ENCODE results near the gene CPN1. TPM values are rescaled to one million over a fixed set of nuclear protein-coding genes. Genes with fewer than 3 reads are reported as not detected.
A peak's percentile ranks its signal among the peaks of the same experiment; 100 is the strongest.

Gene CPN1
- total RNA-seq, 1 experiment from 2014 or later, result not detected

DNA sequence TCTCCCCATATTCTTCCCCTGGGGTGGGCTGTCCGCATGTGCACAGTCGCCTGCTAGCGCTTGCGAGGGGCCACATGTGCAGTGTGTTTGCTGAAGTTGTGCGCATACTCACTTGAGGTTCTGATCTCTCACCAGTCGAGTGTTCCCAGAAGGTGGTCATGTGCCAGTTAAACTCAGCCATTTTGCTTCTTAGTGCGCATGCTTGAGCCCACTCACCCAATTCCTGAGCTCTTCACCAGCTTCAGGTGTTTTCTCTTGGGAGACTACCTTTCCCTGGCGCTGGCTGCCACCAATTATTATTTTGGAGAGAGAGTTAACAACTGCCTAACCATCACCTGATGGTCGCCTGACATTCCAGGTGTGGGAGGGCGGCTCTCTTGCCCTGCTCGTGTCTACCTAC is 25.2 kb upstream of the CPN1 start:
- no peak overlapping the region for H3K23ac ChIP-seq (ENCODE audit: insufficient read length, low read depth, low read length)
- Mint-ChIP-seq H3K27me3 (ENCODE audit: low read depth) (peaks cover 1% of the 10 kb centered on the region; the same call in 1 of the 2 replicates), H3K4me1 (peaks cover 7 to 11% of the 10 kb centered on the region in 2 experiments), H3K4me3 (peak overlapping the region in 1 of 2 experiments; percentile 32; a peak in 1 of 5 replicates), H3K9me3 (peaks cover 12 to 18% of the 10 kb centered on the region in 2 experiments), H3K27ac (no peak overlapping the region), H3K36me3 (ENCODE audit: insufficient read depth in 1 of 3, low read depth in 3 of 3) (peaks cover 0 to 9% (median 4%) of the 10 kb centered on the region in 3 experiments; a peak in 3 of 7 replicates)
- H3K4ac ChIP-seq (ENCODE audit: low read depth, low read length), result no peak overlapping the region
- no peaks in the 10 kb centered on the region for H3K27me3 ChIP-seq (ENCODE audit: insufficient read depth, low read length)
- H3K18ac ChIP-seq (ENCODE audit: insufficient read length, low read depth, low read length), result no peak overlapping the region
- H4K91ac ChIP-seq (ENCODE audit: insufficient read length, low read depth, low read length), result no peak overlapping the region
- no peak overlapping the region for H2BK120ac ChIP-seq (ENCODE audit: low read depth, low read length, poor library complexity, severe bottlenecking)
- no peaks in the 10 kb centered on the region for H3K4me1 ChIP-seq (ENCODE audit: insufficient read depth, low read length)
- H2BK5ac ChIP-seq (ENCODE audit: insufficient read length, low read length), result no peak overlapping the region
- no peak overlapping the region for H2AK5ac ChIP-seq (ENCODE audit: insufficient read length, low read length)
- H4K20me1 ChIP-seq (ENCODE audit: control insufficient read depth, insufficient read depth, insufficient read length), result no peaks in the 10 kb centered on the region
- no peak for DNase-seq
- H3K27ac ChIP-seq (ENCODE audit: insufficient read length, low read depth, low read length), result no peak overlapping the region
- no peaks in the 10 kb centered on the region for H3K23me2 ChIP-seq (ENCODE audit: insufficient read length, low read depth, low read length, poor library complexity, severe bottlenecking)
- no peak overlapping the region for H3K4me2 ChIP-seq (ENCODE audit: insufficient read depth, insufficient read length, low read length)
- TF ChIP-seq, protein P1, sequence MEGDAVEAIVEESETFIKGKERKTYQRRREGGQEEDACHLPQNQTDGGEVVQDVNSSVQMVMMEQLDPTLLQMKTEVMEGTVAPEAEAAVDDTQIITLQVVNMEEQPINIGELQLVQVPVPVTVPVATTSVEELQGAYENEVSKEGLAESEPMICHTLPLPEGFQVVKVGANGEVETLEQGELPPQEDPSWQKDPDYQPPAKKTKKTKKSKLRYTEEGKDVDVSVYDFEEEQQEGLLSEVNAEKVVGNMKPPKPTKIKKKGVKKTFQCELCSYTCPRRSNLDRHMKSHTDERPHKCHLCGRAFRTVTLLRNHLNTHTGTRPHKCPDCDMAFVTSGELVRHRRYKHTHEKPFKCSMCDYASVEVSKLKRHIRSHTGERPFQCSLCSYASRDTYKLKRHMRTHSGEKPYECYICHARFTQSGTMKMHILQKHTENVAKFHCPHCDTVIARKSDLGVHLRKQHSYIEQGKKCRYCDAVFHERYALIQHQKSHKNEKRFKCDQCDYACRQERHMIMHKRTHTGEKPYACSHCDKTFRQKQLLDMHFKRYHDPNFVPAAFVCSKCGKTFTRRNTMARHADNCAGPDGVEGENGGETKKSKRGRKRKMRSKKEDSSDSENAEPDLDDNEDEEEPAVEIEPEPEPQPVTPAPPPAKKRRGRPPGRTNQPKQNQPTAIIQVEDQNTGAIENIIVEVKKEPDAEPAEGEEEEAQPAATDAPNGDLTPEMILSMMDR (conservative IDR thresholded peaks at IDR 0.05), result no peak
- no peak overlapping the region for H3K9ac ChIP-seq (ENCODE audit: extremely low read depth, insufficient read length, low read length)
- H4K8ac ChIP-seq (replicated peaks; ENCODE audit: insufficient read length, low read depth, low read length), result no peak overlapping the region
- H3K56ac ChIP-seq (ENCODE audit: insufficient read length, low read depth, low read length), result no peak overlapping the region
- no peak overlapping the region; the same call in 1 of the 2 replicates for H3K14ac ChIP-seq (ENCODE audit: insufficient read depth, low read length)
- no peak overlapping the region for H2BK20ac ChIP-seq (ENCODE audit: low read depth, low read length, poor library complexity, severe bottlenecking)
- no peak overlapping the region for H2AFZ ChIP-seq (ENCODE audit: low read length)
- no peaks in the 10 kb centered on the region for H3K79me2 ChIP-seq (ENCODE audit: insufficient read depth, low read length)
- H2BK15ac ChIP-seq (ENCODE audit: low read depth, low read length), result no peak overlapping the region
- no CpG with 5 or more reads among the region's 11 CpGs for WGBS (ENCODE audit: extremely low coverage, insufficient read length, low lambda C conversion rate)
- H3K79me1 ChIP-seq (ENCODE audit: insufficient read depth, low read depth, low read length, poor library complexity, severe bottlenecking), result no peaks in the 10 kb centered on the region
- no peaks in the 10 kb centered on the region for H3K9me3 ChIP-seq (ENCODE audit: control insufficient read depth, low read depth, low read length)
- H3T11ph ChIP-seq (ENCODE audit: low read length), result no peak overlapping the region
- H2BK12ac ChIP-seq (ENCODE audit: insufficient read length, low read depth, low read length), result no peak overlapping the region
- no peak overlapping the region for H4K5ac ChIP-seq (ENCODE audit: insufficient read length, low read depth, low read length)
